Hepatocyte (in vitro differentiated cells): Measurements from ENCODE around the gene CDCA8. TPM values are rescaled to one million over a fixed set of nuclear protein-coding genes. Genes with fewer than 3 reads are reported as not detected.

Source experiments
- DNase-seq: peaks from one replicate; pipeline ENCODE4 v3.0.0-alpha.2; 2016; ENCODE audit warnings: low spot score
- H2AFZ ChIP-seq: fragments of 200-600 bp; sonication (generic); 2 replicates; pipeline ENCODE4 v1.6.0; 2016; ENCODE audit warnings: antibody characterized with exemption, mild to moderate bottlenecking
- H3K27ac ChIP-seq: fragments of 200-600 bp; sonication (generic); 2 replicates; pipeline ENCODE4 v1.5.1; 2016; ENCODE audit warnings: mild to moderate bottlenecking
- H3K27me3 ChIP-seq: fragments of 200-600 bp; sonication (generic); 2 replicates; pipeline ENCODE4 v1.6.1; 2016
- H3K36me3 ChIP-seq: fragments of 200-600 bp; sonication (generic); replicated peaks from 2 replicates; pipeline ENCODE4 v1.5.1; 2016; ENCODE audit warnings: low read depth; ENCODE audit not compliant: insufficient read depth
- H3K4me1 ChIP-seq: fragments of 200-600 bp; sonication (generic); 2 replicates; pipeline ENCODE4 v1.5.1; 2016; ENCODE audit warnings: mild to moderate bottlenecking, moderate library complexity; ENCODE audit not compliant: insufficient read depth
- H3K4me2 ChIP-seq: fragments of 200-600 bp; sonication (generic); 2 replicates; pipeline ENCODE4 v1.6.0; 2016
- H3K4me3 ChIP-seq: fragments of 200-600 bp; sonication (generic); 2 replicates; pipeline ENCODE4 v1.5.1; 2016; ENCODE audit warnings: mild to moderate bottlenecking
- H3K79me2 ChIP-seq: fragments of 200-600 bp; sonication (generic); 2 replicates; pipeline ENCODE4 v1.6.0; 2017; ENCODE audit warnings: mild to moderate bottlenecking
- H3K9me2 ChIP-seq: fragments of 200-600 bp; sonication (generic); replicated peaks from 2 replicates; pipeline ENCODE4 v1.6.0; 2017; ENCODE audit warnings: mild to moderate bottlenecking; ENCODE audit not compliant: insufficient read depth
- H3K9me3 ChIP-seq: fragments of 200-600 bp; sonication (generic); 2 replicates; pipeline ENCODE4 v1.5.1; 2016; ENCODE audit warnings: low read depth, mild to moderate bottlenecking
- H4K20me1 ChIP-seq: fragments of 200-600 bp; sonication (generic); 2 replicates; pipeline ENCODE4 v1.6.0; 2016; ENCODE audit warnings: mild to moderate bottlenecking; ENCODE audit not compliant: insufficient read depth, poor library complexity, severe bottlenecking
- EZH2 ChIP-seq: fragments of 200-600 bp; sonication (generic); IDR thresholded peaks from 2 replicates; pipeline ENCODE4 v1.6.1; 2016; ENCODE audit warnings: antibody characterized with exemption, mild to moderate bottlenecking, borderline replicate concordance
- EZH2phosphoT487 ChIP-seq: fragments of 200-600 bp; sonication (generic); IDR thresholded peaks from one replicate; pipeline ENCODE4 v1.6.1; 2018; ENCODE audit warnings: antibody characterized with exemption, mild to moderate bottlenecking, low read depth, moderate library complexity; ENCODE audit not compliant: unreplicated experiment, severe bottlenecking
- WGBS: methylation state at CpG from one replicate; pipeline ENCODE4 v1.1.6; 2016; ENCODE audit warnings: low lambda C conversion rate; ENCODE audit errors: missing lambda C conversion rate; 5-methylcytosine and 5-hydroxymethylcytosine counted together
- polyA plus RNA-seq: library from polyadenylated mRNA; unstranded; fragments of >200 nt; fragmentation: Nextera tagmentation; extraction: Ambion mirVana; gene quantifications from 2 replicates; pipeline ENCODE4 v1.2.1, GENCODE V29; 2016
- total RNA-seq: library from RNA; depleted of rRNA; stranded (reverse); fragments of >200 nt; gene quantifications from 2 replicates; pipeline ENCODE4 v1.2.3, GENCODE V29; 2014
- TF ChIP-seq, protein P1 (sequence below): fragments of 200-600 bp; sonication (generic); IDR thresholded peaks from 2 replicates; pipeline ENCODE4 v1.5.1; 2016; ENCODE audit warnings: antibody characterized with exemption, mild to moderate bottlenecking; ENCODE audit not compliant: poor library complexity

CDCA8 gene
- total and polyA plus RNA-seq, 2 experiments from 2014 or later: 4.3 to 5.4 TPM

DNA sequence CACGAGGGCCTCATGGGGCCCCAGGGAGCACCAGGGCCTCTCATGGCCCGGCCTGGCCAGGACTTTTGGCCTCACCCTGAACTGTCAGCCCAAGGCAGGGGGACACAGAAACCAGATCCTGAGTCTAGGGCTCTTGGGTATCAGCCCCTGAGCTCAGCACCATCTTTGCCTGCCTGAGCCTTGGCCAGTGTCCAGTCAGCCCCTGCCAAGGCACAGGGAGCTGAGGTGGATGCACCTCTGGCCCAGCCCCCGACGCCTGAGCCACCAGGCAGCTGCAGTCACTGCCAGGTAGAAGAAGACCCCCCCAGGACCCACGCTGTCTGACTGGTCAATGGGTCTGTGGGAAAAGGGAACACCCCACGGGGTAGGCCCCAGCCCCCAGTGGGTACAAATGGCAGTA is 25.3 kb downstream of the CDCA8 start:
- H3K4me3 ChIP-seq: no peak overlapping the region
- WGBS: 87% methylated on average over 6 of the region's 6 CpGs
- DNase-seq: no peak
- H2AFZ ChIP-seq: no peak overlapping the region
- H3K4me2 ChIP-seq: no peak overlapping the region
- no peaks in the 10 kb centered on the region for H3K27me3 ChIP-seq
- H3K4me1 ChIP-seq: no peaks in the 10 kb centered on the region
- H3K9me2 ChIP-seq: no peaks in the 10 kb centered on the region
- H4K20me1 ChIP-seq: no peaks in the 10 kb centered on the region
- H3K79me2 ChIP-seq: no peaks in the 10 kb centered on the region
- no peaks in the 10 kb centered on the region for H3K36me3 ChIP-seq
- no peak overlapping the region for H3K27ac ChIP-seq
- H3K9me3 ChIP-seq: no peaks in the 10 kb centered on the region
- TF ChIP-seq, protein P1, sequence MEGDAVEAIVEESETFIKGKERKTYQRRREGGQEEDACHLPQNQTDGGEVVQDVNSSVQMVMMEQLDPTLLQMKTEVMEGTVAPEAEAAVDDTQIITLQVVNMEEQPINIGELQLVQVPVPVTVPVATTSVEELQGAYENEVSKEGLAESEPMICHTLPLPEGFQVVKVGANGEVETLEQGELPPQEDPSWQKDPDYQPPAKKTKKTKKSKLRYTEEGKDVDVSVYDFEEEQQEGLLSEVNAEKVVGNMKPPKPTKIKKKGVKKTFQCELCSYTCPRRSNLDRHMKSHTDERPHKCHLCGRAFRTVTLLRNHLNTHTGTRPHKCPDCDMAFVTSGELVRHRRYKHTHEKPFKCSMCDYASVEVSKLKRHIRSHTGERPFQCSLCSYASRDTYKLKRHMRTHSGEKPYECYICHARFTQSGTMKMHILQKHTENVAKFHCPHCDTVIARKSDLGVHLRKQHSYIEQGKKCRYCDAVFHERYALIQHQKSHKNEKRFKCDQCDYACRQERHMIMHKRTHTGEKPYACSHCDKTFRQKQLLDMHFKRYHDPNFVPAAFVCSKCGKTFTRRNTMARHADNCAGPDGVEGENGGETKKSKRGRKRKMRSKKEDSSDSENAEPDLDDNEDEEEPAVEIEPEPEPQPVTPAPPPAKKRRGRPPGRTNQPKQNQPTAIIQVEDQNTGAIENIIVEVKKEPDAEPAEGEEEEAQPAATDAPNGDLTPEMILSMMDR: no peak
- TF ChIP-seq EZH2phosphoT487: no peak
- TF ChIP-seq EZH2: no peak

DNA sequence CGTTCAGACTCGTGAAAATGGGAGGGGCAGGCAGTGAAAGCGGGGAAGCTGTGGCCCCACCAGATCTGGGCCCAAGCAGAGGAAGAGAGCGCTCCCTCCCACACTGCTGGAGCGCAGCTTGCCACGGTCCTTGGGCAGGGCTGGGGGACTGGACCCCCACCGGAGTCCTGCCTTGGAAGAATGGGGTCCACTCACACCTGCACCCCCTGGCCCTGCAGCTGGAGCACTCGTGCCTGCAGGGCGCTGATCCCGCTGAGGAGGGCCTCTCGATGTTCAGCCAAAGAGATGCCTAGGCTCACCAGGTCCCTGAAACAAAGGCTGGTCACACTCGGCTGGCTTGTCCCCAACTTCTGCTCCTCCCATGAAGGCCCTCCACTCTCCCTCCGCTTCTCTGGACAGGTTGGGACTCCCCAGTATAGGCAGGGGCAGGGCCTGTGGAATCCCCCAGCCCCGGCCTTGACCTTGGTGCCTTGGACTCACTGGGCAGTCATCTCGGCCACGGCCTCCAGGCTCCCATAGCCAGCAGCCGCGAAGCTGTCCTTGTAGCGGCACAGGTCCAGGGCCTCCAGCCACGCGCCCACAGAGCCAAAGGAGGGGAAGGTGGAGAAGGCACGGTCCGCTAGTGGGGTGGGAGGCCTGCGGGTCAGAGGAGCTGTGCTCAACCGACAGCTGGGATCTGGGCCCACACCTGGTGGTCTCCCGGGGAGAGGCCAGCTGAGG is 26.0 kb downstream of the CDCA8 start:
- TF ChIP-seq EZH2phosphoT487 (no peak), EZH2 (no peak)
- TF ChIP-seq, protein P1: no peak
- 88% methylated on average over 26 of the region's 26 CpGs for WGBS
- H3K4me2 ChIP-seq: no peak overlapping the region

DNA sequence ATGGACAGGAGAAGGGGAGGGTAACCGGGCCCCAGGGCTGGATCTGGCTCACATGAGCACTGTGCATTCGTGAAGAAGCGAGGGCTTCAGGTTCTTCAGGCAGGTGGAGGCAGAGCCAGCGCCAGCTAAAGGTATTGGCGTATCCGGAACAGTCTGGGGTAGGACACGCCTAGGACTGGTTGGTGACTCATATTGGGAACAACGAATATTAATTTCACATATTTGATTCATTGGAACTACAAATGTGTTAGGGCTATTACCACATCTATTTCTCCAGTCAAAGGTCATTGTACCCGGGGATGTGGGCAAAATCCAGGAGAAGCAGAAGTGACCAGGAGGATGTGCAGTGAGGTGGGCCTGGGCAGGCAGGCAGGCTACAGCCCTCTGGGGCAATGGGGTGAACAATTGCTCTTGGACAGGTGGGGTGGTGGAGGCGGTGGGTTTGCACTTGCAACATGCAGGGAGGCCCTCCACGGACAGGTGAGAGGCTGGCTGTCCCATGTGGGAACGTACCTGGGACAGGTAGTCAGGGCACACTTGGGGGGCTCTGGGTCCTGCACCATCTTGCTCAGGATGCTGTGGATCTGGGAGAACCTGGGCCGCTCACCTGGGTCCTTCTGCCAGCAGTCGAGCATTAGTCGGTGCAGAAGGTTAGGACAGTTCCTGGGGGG is 26.7 kb downstream of the CDCA8 start:
- H3K79me2 ChIP-seq: no peaks in the 10 kb centered on the region
- no peak overlapping the region for H2AFZ ChIP-seq
- no peak overlapping the region for H3K4me2 ChIP-seq
- no peaks in the 10 kb centered on the region for H3K27me3 ChIP-seq
- TF ChIP-seq EZH2: no peak
- TF ChIP-seq EZH2phosphoT487: no peak
- TF ChIP-seq, protein P1: no peak
- 90% methylated on average over 15 of the region's 15 CpGs for WGBS
- H3K4me1 ChIP-seq: no peaks in the 10 kb centered on the region
- H3K4me3 ChIP-seq: no peak overlapping the region
- H3K9me2 ChIP-seq: no peaks in the 10 kb centered on the region
- H4K20me1 ChIP-seq: no peaks in the 10 kb centered on the region
- H3K36me3 ChIP-seq: no peaks in the 10 kb centered on the region
- H3K27ac ChIP-seq: no peak overlapping the region
- DNase-seq: no peak
- H3K9me3 ChIP-seq: no peaks in the 10 kb centered on the region

More for the DNA sequence above, 26.0 kb downstream of the CDCA8 start:
- H3K79me2 ChIP-seq: no peaks in the 10 kb centered on the region
- H2AFZ ChIP-seq: no peak overlapping the region
- H3K4me3 ChIP-seq: no peak overlapping the region
- H3K27me3 ChIP-seq: no peaks in the 10 kb centered on the region
- H3K36me3 ChIP-seq: no peaks in the 10 kb centered on the region
- H3K9me3 ChIP-seq: no peaks in the 10 kb centered on the region
- H3K9me2 ChIP-seq: no peaks in the 10 kb centered on the region
- no peak overlapping the region for H3K27ac ChIP-seq
- no peak for DNase-seq
- H4K20me1 ChIP-seq: no peaks in the 10 kb centered on the region
- H3K4me1 ChIP-seq: no peaks in the 10 kb centered on the region
